ENCODE measurements around the gene AGAP2.

DNA sequence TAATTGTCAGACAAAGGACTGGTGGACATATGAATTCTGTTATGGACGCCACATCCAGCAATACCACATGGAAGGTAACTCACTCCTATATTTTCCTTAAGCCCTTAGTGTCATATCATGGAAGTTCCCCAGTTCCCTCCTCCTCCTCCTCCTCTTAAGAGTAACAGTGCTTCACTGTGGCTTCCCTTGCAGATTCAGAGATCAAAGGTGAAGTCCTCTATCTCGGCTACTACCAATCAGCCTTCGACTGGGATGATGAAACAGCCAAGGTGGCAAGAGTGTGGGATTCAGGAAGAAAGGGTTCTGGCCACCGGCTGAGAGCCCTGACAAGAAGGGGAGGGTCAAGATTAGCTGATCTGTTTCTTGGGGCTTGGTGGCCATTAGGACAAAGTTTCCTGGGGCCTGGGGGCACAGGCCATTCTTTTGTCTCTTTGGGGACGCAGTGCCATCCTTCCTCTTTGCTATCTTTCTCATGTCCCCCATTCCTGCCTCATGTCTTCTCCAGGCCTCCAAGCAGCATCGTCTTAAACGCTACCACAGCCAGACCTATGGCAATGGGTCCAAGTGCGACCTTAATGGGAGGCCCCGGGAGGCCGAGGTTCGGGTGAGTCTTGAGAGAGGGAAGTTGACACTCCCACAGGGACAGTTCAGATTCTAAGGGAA is 42.6 kb downstream of the AGAP2 start:
- TF ChIP-seq, protein P1, sequence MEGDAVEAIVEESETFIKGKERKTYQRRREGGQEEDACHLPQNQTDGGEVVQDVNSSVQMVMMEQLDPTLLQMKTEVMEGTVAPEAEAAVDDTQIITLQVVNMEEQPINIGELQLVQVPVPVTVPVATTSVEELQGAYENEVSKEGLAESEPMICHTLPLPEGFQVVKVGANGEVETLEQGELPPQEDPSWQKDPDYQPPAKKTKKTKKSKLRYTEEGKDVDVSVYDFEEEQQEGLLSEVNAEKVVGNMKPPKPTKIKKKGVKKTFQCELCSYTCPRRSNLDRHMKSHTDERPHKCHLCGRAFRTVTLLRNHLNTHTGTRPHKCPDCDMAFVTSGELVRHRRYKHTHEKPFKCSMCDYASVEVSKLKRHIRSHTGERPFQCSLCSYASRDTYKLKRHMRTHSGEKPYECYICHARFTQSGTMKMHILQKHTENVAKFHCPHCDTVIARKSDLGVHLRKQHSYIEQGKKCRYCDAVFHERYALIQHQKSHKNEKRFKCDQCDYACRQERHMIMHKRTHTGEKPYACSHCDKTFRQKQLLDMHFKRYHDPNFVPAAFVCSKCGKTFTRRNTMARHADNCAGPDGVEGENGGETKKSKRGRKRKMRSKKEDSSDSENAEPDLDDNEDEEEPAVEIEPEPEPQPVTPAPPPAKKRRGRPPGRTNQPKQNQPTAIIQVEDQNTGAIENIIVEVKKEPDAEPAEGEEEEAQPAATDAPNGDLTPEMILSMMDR (IDR thresholded peaks at IDR 0.05): no peak
- TF ChIP-seq POLR2A (IDR thresholded peaks at IDR 0.05): no peak
